HUES48 (cell line): ENCODE data around the gene PCDHGA10.
"Not testable (repeated sequence)": the region's sequence is repeated elsewhere in the genome, so short reads cannot be mapped to it uniquely, and the experiment has no call there.

Experiments
- H3K27ac ChIP-seq: one replicate; pipeline ENCODE4 v1.7.0; 2013; ENCODE audit warnings: low read depth, low read length, inconsistent platforms
- H3K27me3 ChIP-seq: 2 replicates; pipeline ENCODE4 v1.6.1; 2013; ENCODE audit warnings: mild to moderate bottlenecking, low read length; ENCODE audit not compliant: control insufficient read depth, insufficient read depth
- H3K36me3 ChIP-seq: 2 replicates; pipeline ENCODE4 v1.6.1; 2013; ENCODE audit warnings: low read length; ENCODE audit not compliant: control insufficient read depth, insufficient read depth
- H3K4me1 ChIP-seq: 2 replicates; pipeline ENCODE4 v1.6.1; 2013; ENCODE audit warnings: mild to moderate bottlenecking, low read length; ENCODE audit not compliant: control insufficient read depth, insufficient read depth
- H3K4me3 ChIP-seq: 2 replicates; pipeline ENCODE4 v1.5.1; 2013; ENCODE audit warnings: mild to moderate bottlenecking, low read depth, low read length
- H3K9ac ChIP-seq: 2 replicates; pipeline ENCODE4 v1.6.1; 2013; ENCODE audit warnings: mild to moderate bottlenecking, low read depth, low read length, moderate library complexity
- H3K9me3 ChIP-seq: 2 replicates; pipeline ENCODE4 v1.6.1; 2013; ENCODE audit warnings: low read length; ENCODE audit not compliant: control insufficient read depth, insufficient read depth

The PCDHGA10 gene

GRCh38 chr5:141431286-141431685 lies 18.5 kb downstream of the PCDHGA10 start:
- Histone ChIP-seq H3K27ac (no peak overlapping the region), H3K9me3 (peaks cover 51% of the 10 kb centered on the region), H3K4me3 (no peak overlapping the region), H3K36me3 (0 out of 2 replicates have a peak, but pooled peaks cover 3% of the 10 kb centered on the region), H3K4me1 (no peaks in the 10 kb centered on the region), H3K9ac (no peak overlapping the region), H3K27me3 (no peaks in the 10 kb centered on the region)

GRCh38 chr5:141432308-141432707 lies 19.5 kb downstream of the PCDHGA10 start:
- H3K9ac ChIP-seq, H3K4me3 ChIP-seq, H3K27me3 ChIP-seq, H3K36me3 ChIP-seq, H3K27ac ChIP-seq, H3K4me1 ChIP-seq: not testable (repeated sequence)
- peaks cover 41% of the 10 kb centered on the region for H3K9me3 ChIP-seq

GRCh38 chr5:141432726-141433125 lies 19.9 kb downstream of the PCDHGA10 start:
- not testable (repeated sequence) for H3K27me3 ChIP-seq, H3K4me3 ChIP-seq, H3K4me1 ChIP-seq, H3K27ac ChIP-seq, H3K9ac ChIP-seq, H3K36me3 ChIP-seq
- H3K9me3 ChIP-seq, result peaks cover 37% of the 10 kb centered on the region

- H3K27me3 ChIP-seq, result no peaks in the 10 kb centered on the region
- H3K27ac ChIP-seq, result no peak overlapping the region
- H3K4me1 ChIP-seq, result no peaks in the 10 kb centered on the region
- no peaks in the 10 kb centered on the region for H3K36me3 ChIP-seq
- H3K9ac ChIP-seq, result no peak overlapping the region
- H3K4me3 ChIP-seq, result no peak overlapping the region
- H3K9me3 ChIP-seq, result peaks cover 27% of the 10 kb centered on the region
Measured at GRCh38 chr5:141434006-141434405, 21.2 kb downstream of the PCDHGA10 start.

GRCh38 chr5:141437221-141437620 lies 24.4 kb downstream of the PCDHGA10 start:
- Histone ChIP-seq H3K27me3 (no peaks in the 10 kb centered on the region), H3K9me3 (peaks cover 2% of the 10 kb centered on the region), H3K4me1 (peaks cover 4% of the 10 kb centered on the region; the same call in 1 of the 2 replicates), H3K9ac (no peak overlapping the region), H3K36me3 (no peaks in the 10 kb centered on the region), H3K27ac (no peak overlapping the region), H3K4me3 (no peak overlapping the region)

GRCh38 chr5:141439411-141440141 lies 26.8 kb downstream of the PCDHGA10 start:
- Histone ChIP-seq H3K27ac (no peak overlapping the region), H3K9ac (no peak overlapping the region), H3K4me3 (no peak overlapping the region), H3K4me1 (peaks cover 4% of the 10 kb centered on the region; the same call in 1 of the 2 replicates), H3K36me3 (no peaks in the 10 kb centered on the region), H3K27me3 (no peaks in the 10 kb centered on the region), H3K9me3 (0 out of 2 replicates have a peak, but pooled peaks cover 2% of the 10 kb centered on the region)

GRCh38 chr5:141440341-141440740 lies 27.6 kb downstream of the PCDHGA10 start:
- peaks cover 4% of the 10 kb centered on the region; the same call in 1 of the 2 replicates for H3K4me1 ChIP-seq
- H3K9me3 ChIP-seq, result 0 out of 2 replicates have a peak, but pooled peaks cover 2% of the 10 kb centered on the region
- no peak overlapping the region for H3K27ac ChIP-seq
- H3K36me3 ChIP-seq, result no peaks in the 10 kb centered on the region
- H3K27me3 ChIP-seq, result no peaks in the 10 kb centered on the region
- no peak overlapping the region for H3K9ac ChIP-seq
- no peak overlapping the region for H3K4me3 ChIP-seq

GRCh38 chr5:141441571-141442170 lies 28.9 kb downstream of the PCDHGA10 start:
- no peaks in the 10 kb centered on the region for H3K27me3 ChIP-seq
- no peaks in the 10 kb centered on the region for H3K36me3 ChIP-seq
- H3K9me3 ChIP-seq, result no peaks in the 10 kb centered on the region
- peaks cover 4% of the 10 kb centered on the region; the same call in 1 of the 2 replicates for H3K4me1 ChIP-seq
- H3K27ac ChIP-seq, result no peak overlapping the region
- H3K4me3 ChIP-seq, result no peak overlapping the region
- H3K9ac ChIP-seq, result no peak overlapping the region

GRCh38 chr5:141465351-141465750 lies 52.6 kb downstream of the PCDHGA10 start:
- no peaks in the 10 kb centered on the region for H3K27me3 ChIP-seq
- no peaks in the 10 kb centered on the region for H3K4me1 ChIP-seq
- H3K9ac ChIP-seq, result no peak overlapping the region
- H3K36me3 ChIP-seq, result no peaks in the 10 kb centered on the region
- H3K4me3 ChIP-seq, result no peak overlapping the region
- H3K27ac ChIP-seq, result no peak overlapping the region
- no peaks in the 10 kb centered on the region for H3K9me3 ChIP-seq
